MG63 (cell line): ENCODE data around the gene ENKD1. TPM values are rescaled to one million over a fixed set of nuclear protein-coding genes. Genes with fewer than 3 reads are reported as not detected.

Source experiments
- DNase-seq: peaks from one replicate; pipeline ENCODE4 v3.0.0-alpha.2; 2020
- H3K27me3 ChIP-seq: fragments of 250-450 bp; sonication (Bioruptor Pico); 2 replicates; pipeline ENCODE4 v1.5.1; 2020; ENCODE audit warnings: mild to moderate bottlenecking, moderate library complexity
- H3K36me3 ChIP-seq: fragments of 250-450 bp; sonication (Bioruptor Pico); 2 replicates; pipeline ENCODE4 v1.5.1; 2020; ENCODE audit warnings: mild to moderate bottlenecking, moderate library complexity
- H3K4me3 ChIP-seq: fragments of 250-450 bp; sonication (Bioruptor Pico); 2 replicates; pipeline ENCODE4 v1.5.1; 2020; ENCODE audit warnings: mild to moderate bottlenecking, moderate library complexity
- H3K9me3 ChIP-seq: fragments of 250-450 bp; sonication (Bioruptor Pico); 2 replicates; pipeline ENCODE4 v1.5.1; 2020; ENCODE audit warnings: mild to moderate bottlenecking, moderate library complexity
- total RNA-seq: library from RNA; depleted of rRNA; stranded (reverse); fragments of >200 nt; shearing (Covaris generic); gene quantifications from 2 replicates; pipeline ENCODE4 v1.2.3, GENCODE V29; 2014; ENCODE audit warnings: low replicate concordance; rRNA removed

The ENKD1 gene
- total RNA-seq = 8.8 and 15.7 TPM in 2 replicates

GRCh38 chr16:67666559-67667452 lies at the start of gene ENKD1, which contains the start of gene C16orf86:
Gene ENKD1, minus strand, starts transcription at chr16:67666750. Its CDS starts 308 bp downstream, at chr16:67666442.
Gene C16orf86, plus strand, starts transcription at chr16:67666814. Its CDS starts 157 bp downstream, at chr16:67666971.
- peak within 1 kb of the TSS; percentile 59 for H3K4me3 ChIP-seq
- H3K36me3 ChIP-seq = no peaks in the 10 kb centered on the region
- DNase-seq = peak; percentile 66
- no peaks in the 10 kb centered on the region for H3K27me3 ChIP-seq
- no peaks in the 10 kb centered on the region for H3K9me3 ChIP-seq

- Histone ChIP-seq H3K27me3 (no peaks in the 10 kb centered on the region), H3K36me3 (no peaks in the 10 kb centered on the region), H3K9me3 (no peaks in the 10 kb centered on the region), H3K4me3 (no peak overlapping the region)
- no peak for DNase-seq
Observed at GRCh38 chr16:67716097-67716496, 49.5 kb upstream of the ENKD1 start.

- Histone ChIP-seq H3K9me3 (no peaks in the 10 kb centered on the region), H3K27me3 (no peaks in the 10 kb centered on the region), H3K4me3 (no peak overlapping the region), H3K36me3 (no peaks in the 10 kb centered on the region)
- DNase-seq = no peak
Observed at GRCh38 chr16:67714522-67714921, 48.0 kb upstream of the ENKD1 start.

- no peaks in the 10 kb centered on the region for H3K9me3 ChIP-seq
- DNase-seq = no peak
- no peaks in the 10 kb centered on the region for H3K27me3 ChIP-seq
- H3K4me3 ChIP-seq = no peak overlapping the region
- H3K36me3 ChIP-seq = no peaks in the 10 kb centered on the region
Observed at GRCh38 chr16:67713647-67714273, 47.2 kb upstream of the ENKD1 start.

GRCh38 chr16:67710607-67711006 lies 44.1 kb upstream of the ENKD1 start:
- Histone ChIP-seq H3K4me3 (no peak overlapping the region), H3K9me3 (no peaks in the 10 kb centered on the region), H3K27me3 (no peaks in the 10 kb centered on the region)

GRCh38 chr16:67709050-67709449 lies 42.5 kb upstream of the ENKD1 start:
- DNase-seq = no peak
- H3K4me3 ChIP-seq = no peak overlapping the region
- H3K9me3 ChIP-seq = no peaks in the 10 kb centered on the region
- no peaks in the 10 kb centered on the region for H3K27me3 ChIP-seq
- H3K36me3 ChIP-seq = no peaks in the 10 kb centered on the region

More at GRCh38 chr16:67710607-67711006, 44.1 kb upstream of the ENKD1 start:
- no peaks in the 10 kb centered on the region for H3K36me3 ChIP-seq
- no peak for DNase-seq

GRCh38 chr16:67708368-67708771 lies 41.8 kb upstream of the ENKD1 start:
- DNase-seq = peak; percentile 64
- Histone ChIP-seq H3K27me3 (no peaks in the 10 kb centered on the region), H3K9me3 (no peaks in the 10 kb centered on the region), H3K36me3 (no peaks in the 10 kb centered on the region), H3K4me3 (no peak overlapping the region)

- Histone ChIP-seq H3K9me3 (no peaks in the 10 kb centered on the region), H3K27me3 (no peaks in the 10 kb centered on the region), H3K36me3 (no peaks in the 10 kb centered on the region), H3K4me3 (no peak overlapping the region)
- DNase-seq = no peak
Observed at GRCh38 chr16:67707790-67708189, 41.2 kb upstream of the ENKD1 start.

GRCh38 chr16:67707210-67707609 lies 40.7 kb upstream of the ENKD1 start:
- no peak for DNase-seq
- no peaks in the 10 kb centered on the region for H3K27me3 ChIP-seq
- no peaks in the 10 kb centered on the region for H3K36me3 ChIP-seq
- no peak overlapping the region for H3K4me3 ChIP-seq
- no peaks in the 10 kb centered on the region for H3K9me3 ChIP-seq

- no peak overlapping the region for H3K4me3 ChIP-seq
- no peaks in the 10 kb centered on the region for H3K36me3 ChIP-seq
- H3K27me3 ChIP-seq = no peaks in the 10 kb centered on the region
- H3K9me3 ChIP-seq = no peaks in the 10 kb centered on the region
- DNase-seq = no peak
Observed at GRCh38 chr16:67704110-67704509, 37.6 kb upstream of the ENKD1 start.

- Histone ChIP-seq H3K27me3 (no peaks in the 10 kb centered on the region), H3K36me3 (no peaks in the 10 kb centered on the region), H3K9me3 (no peaks in the 10 kb centered on the region), H3K4me3 (no peak overlapping the region)
- no peak for DNase-seq
Observed at GRCh38 chr16:67703626-67704025, 37.1 kb upstream of the ENKD1 start.

- Histone ChIP-seq H3K4me3 (no peak overlapping the region), H3K27me3 (no peaks in the 10 kb centered on the region), H3K36me3 (no peaks in the 10 kb centered on the region), H3K9me3 (no peaks in the 10 kb centered on the region)
- no peak for DNase-seq
Observed at GRCh38 chr16:67702130-67702529, 35.6 kb upstream of the ENKD1 start.

GRCh38 chr16:67701420-67701819 lies 34.9 kb upstream of the ENKD1 start:
- Histone ChIP-seq H3K27me3 (no peaks in the 10 kb centered on the region), H3K36me3 (no peaks in the 10 kb centered on the region), H3K4me3 (no peak overlapping the region), H3K9me3 (no peaks in the 10 kb centered on the region)
- DNase-seq = no peak

GRCh38 chr16:67699265-67699664 lies 32.7 kb upstream of the ENKD1 start:
- H3K27me3 ChIP-seq = no peaks in the 10 kb centered on the region
- H3K4me3 ChIP-seq = no peak overlapping the region
- DNase-seq = no peak
- no peaks in the 10 kb centered on the region for H3K9me3 ChIP-seq
- no peaks in the 10 kb centered on the region for H3K36me3 ChIP-seq

- Histone ChIP-seq H3K9me3 (no peaks in the 10 kb centered on the region), H3K27me3 (no peaks in the 10 kb centered on the region), H3K36me3 (no peaks in the 10 kb centered on the region), H3K4me3 (no peak overlapping the region)
- DNase-seq = no peak
Observed at GRCh38 chr16:67697422-67698185, 31.1 kb upstream of the ENKD1 start.

GRCh38 chr16:67694611-67695010 lies 28.1 kb upstream of the ENKD1 start:
- Histone ChIP-seq H3K4me3 (no peak overlapping the region), H3K27me3 (no peaks in the 10 kb centered on the region), H3K36me3 (no peaks in the 10 kb centered on the region), H3K9me3 (no peaks in the 10 kb centered on the region)
- no peak for DNase-seq
